ENCODE measurements around the gene MAP4K3.
"Not testable (repeated sequence)": the region's sequence is repeated elsewhere in the genome, so short reads cannot be mapped to it uniquely, and the experiment has no call there.

The MAP4K3 gene

GRCh38 chr2:39326644-39327043, 110.4 kb downstream of the MAP4K3 start:
- DNase-seq (ENCODE audit: low spot score) = no peak
- in situ Hi-C loops (cut with MboI; ENCODE audit: low sequenced_read_pairs, unreplicated experiment) = no loop called here
- TF ChIP-seq, protein P1, sequence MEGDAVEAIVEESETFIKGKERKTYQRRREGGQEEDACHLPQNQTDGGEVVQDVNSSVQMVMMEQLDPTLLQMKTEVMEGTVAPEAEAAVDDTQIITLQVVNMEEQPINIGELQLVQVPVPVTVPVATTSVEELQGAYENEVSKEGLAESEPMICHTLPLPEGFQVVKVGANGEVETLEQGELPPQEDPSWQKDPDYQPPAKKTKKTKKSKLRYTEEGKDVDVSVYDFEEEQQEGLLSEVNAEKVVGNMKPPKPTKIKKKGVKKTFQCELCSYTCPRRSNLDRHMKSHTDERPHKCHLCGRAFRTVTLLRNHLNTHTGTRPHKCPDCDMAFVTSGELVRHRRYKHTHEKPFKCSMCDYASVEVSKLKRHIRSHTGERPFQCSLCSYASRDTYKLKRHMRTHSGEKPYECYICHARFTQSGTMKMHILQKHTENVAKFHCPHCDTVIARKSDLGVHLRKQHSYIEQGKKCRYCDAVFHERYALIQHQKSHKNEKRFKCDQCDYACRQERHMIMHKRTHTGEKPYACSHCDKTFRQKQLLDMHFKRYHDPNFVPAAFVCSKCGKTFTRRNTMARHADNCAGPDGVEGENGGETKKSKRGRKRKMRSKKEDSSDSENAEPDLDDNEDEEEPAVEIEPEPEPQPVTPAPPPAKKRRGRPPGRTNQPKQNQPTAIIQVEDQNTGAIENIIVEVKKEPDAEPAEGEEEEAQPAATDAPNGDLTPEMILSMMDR (IDR thresholded peaks at IDR 0.05; ENCODE audit: borderline replicate concordance, control extremely low read depth, extremely low read depth, insufficient read depth, missing control alignments) = no peak

GRCh38 chr2:39325966-39326365, 111.1 kb downstream of the MAP4K3 start:
- TF ChIP-seq, protein P1 (IDR thresholded peaks at IDR 0.05; ENCODE audit: borderline replicate concordance, control extremely low read depth, extremely low read depth, insufficient read depth, missing control alignments) = no peak
- no peak for DNase-seq (ENCODE audit: low spot score)
- in situ Hi-C loops (cut with MboI; ENCODE audit: low sequenced_read_pairs, unreplicated experiment) = no loop called here

- in situ Hi-C loops (cut with MboI; ENCODE audit: low sequenced_read_pairs, unreplicated experiment); DNase-seq (ENCODE audit: low spot score): not testable (repeated sequence)
Measured at GRCh38 chr2:39321056-39322035, 115.7 kb downstream of the MAP4K3 start.

DNA sequence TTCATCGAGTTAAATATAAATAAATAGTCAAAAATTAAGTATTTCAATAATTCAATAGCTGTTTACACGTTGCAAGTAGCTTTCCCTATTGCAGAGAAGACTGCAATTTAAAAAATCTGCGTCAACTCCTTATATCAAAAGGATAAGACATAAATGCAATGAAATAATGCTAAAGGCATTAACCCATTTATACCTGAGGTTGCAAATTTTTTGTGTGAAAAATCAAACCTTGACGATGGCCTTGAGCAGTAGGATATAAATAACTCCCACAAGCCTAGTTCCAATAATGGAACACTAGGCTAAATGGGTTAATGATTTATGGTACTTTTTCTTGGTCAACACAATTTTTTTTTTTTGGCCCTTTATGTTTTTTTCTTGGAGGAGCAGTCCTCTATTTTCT, 116.9 kb downstream of the MAP4K3 start:
- TF ChIP-seq, protein P1 (IDR thresholded peaks at IDR 0.05; ENCODE audit: borderline replicate concordance, control extremely low read depth, extremely low read depth, insufficient read depth, missing control alignments) = no peak
- in situ Hi-C loops (cut with MboI; ENCODE audit: low sequenced_read_pairs, unreplicated experiment) = no loop called here
- DNase-seq (ENCODE audit: low spot score) = no peak

DNA sequence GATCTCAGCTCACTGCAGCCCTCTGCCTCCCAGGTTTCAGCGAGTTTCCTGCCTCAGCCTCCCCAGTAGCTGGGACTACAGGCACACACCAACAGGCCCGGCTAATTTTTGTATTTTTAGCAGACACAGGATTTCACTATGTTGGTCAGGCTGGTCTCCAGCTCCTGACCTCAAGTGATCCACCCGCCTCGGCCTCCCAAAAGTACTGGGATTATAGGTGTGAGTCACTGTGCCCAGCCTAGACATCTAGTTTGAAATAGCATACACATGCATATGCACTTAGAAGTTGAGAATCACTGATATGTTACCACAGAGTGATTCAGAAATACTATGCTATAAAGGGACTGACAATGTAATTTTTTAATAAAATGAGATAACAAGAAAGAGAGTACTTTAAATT, 123.5 kb downstream of the MAP4K3 start:
- DNase-seq (ENCODE audit: low spot score) = no peak
- TF ChIP-seq, protein P1 (IDR thresholded peaks at IDR 0.05; ENCODE audit: borderline replicate concordance, control extremely low read depth, extremely low read depth, insufficient read depth, missing control alignments) = no peak
- in situ Hi-C loops (cut with MboI; ENCODE audit: low sequenced_read_pairs, unreplicated experiment) = no loop called here

DNA sequence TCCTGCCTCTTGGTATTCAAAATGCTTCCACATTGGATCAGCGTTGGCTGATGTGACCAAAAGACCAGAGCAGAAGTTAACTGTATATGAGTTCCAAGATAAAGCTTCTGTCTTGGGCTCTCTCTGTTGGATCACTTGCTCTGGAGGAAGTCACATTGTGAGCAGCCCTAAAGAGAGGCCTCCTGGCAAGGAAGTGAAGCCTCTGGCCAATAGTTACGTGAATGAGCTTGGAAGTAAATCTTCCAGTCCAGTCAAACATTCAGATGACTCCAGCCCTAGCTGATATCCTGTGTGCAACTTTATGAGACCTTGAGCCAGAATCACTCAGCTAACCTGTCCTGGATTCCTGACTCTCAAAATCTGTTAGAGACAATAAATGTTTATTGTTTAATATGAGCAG, 125.6 kb downstream of the MAP4K3 start:
- TF ChIP-seq, protein P1 (IDR thresholded peaks at IDR 0.05; ENCODE audit: borderline replicate concordance, control extremely low read depth, extremely low read depth, insufficient read depth, missing control alignments) = no peak
- DNase-seq (ENCODE audit: low spot score) = no peak
- in situ Hi-C loops (cut with MboI; ENCODE audit: low sequenced_read_pairs, unreplicated experiment) = no loop called here

GRCh38 chr2:39308778-39309177, 128.3 kb downstream of the MAP4K3 start:
- TF ChIP-seq, protein P1 (IDR thresholded peaks at IDR 0.05; ENCODE audit: borderline replicate concordance, control extremely low read depth, extremely low read depth, insufficient read depth, missing control alignments) = no peak
- in situ Hi-C loops (cut with MboI; ENCODE audit: low sequenced_read_pairs, unreplicated experiment) = no loop called here

More at GRCh38 chr2:39308778-39309177, 128.3 kb downstream of the MAP4K3 start:
- no peak for DNase-seq (ENCODE audit: low spot score)
